NB4 (cell line): ENCODE measurements around the gene TAS1R2.

Source experiments
- POLR2A ChIP-seq: IDR thresholded peaks from 2 replicates; pipeline ENCODE4 v1.6.1; 2011; ENCODE audit warnings: mild to moderate bottlenecking; ENCODE audit not compliant: insufficient read length; ENCODE audit errors: extremely low read depth
- TF ChIP-seq, protein P1 (sequence below): IDR thresholded peaks from one replicate; pipeline ENCODE4 v1.5.1; 2012; ENCODE audit warnings: low read depth, low read length
- TF ChIP-seq, protein P2 (sequence below): IDR thresholded peaks from 2 replicates; pipeline ENCODE4 v1.6.1; 2011; ENCODE audit warnings: low read depth, low read length

DNA sequence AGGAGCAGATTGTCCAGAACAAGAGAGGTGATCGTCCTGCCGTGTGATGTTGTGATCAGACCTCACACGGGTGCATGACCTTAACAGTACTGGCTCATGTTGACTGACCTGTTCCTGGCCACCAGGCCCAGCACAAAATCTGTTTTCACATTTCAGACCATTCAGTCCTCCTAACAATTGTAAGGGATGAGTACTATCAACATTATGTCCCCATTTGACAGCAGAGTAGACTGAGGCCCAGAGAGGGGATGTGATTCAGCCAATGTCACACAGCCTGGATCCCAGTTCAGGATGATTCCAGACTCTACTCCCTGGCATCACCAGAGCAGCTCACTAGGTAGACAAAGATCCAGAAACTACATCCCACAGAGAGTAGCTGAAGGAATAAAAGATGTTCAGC lies 7.4 kb upstream of the TAS1R2 start:
- TF ChIP-seq, protein P1, sequence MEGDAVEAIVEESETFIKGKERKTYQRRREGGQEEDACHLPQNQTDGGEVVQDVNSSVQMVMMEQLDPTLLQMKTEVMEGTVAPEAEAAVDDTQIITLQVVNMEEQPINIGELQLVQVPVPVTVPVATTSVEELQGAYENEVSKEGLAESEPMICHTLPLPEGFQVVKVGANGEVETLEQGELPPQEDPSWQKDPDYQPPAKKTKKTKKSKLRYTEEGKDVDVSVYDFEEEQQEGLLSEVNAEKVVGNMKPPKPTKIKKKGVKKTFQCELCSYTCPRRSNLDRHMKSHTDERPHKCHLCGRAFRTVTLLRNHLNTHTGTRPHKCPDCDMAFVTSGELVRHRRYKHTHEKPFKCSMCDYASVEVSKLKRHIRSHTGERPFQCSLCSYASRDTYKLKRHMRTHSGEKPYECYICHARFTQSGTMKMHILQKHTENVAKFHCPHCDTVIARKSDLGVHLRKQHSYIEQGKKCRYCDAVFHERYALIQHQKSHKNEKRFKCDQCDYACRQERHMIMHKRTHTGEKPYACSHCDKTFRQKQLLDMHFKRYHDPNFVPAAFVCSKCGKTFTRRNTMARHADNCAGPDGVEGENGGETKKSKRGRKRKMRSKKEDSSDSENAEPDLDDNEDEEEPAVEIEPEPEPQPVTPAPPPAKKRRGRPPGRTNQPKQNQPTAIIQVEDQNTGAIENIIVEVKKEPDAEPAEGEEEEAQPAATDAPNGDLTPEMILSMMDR, result no peak
- TF ChIP-seq POLR2A, result no peak
- TF ChIP-seq, protein P2, sequence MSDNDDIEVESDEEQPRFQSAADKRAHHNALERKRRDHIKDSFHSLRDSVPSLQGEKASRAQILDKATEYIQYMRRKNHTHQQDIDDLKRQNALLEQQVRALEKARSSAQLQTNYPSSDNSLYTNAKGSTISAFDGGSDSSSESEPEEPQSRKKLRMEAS, result no peak
